ENCODE results near the gene MACROD2. TPM values are rescaled to one million over a fixed set of nuclear protein-coding genes. Genes with fewer than 3 reads are reported as not detected.

MACROD2 gene
- total RNA-seq, 4 donors from 2014 or later = 1.8 to 4.8 (median 2.9) TPM

DNA sequence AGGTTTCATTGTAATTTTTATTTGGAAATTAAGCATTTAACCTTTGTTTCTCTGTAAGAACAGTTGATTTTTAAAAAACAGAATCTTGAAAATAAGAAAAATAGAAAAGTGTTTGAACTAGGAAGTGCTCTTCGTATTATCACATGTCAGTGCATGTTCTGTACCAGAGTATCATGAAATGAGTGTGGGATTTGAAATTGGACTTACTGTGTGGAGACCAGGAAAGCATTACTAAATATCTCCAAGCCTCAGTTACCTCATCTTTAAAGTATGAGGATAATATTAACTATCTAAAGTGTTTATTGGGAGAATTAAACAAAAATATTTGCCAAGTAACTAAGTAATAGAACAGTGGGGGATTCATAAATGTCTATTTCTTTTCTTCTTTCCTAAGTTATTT lies 499.0 kb downstream of the MACROD2 start:
- Histone ChIP-seq H3K36me3 (no peaks in the 10 kb centered on the region), H3K27ac (no peak overlapping the region), H3K4me1 (no peaks in the 10 kb centered on the region), H3K27me3 (no peaks in the 10 kb centered on the region), H3K9me3 (no peaks in the 10 kb centered on the region), H3K4me3 (no peak overlapping the region)
- WGBS, 2 donors = 36 to 48% methylated on average over 1 of the region's 1 CpG
- no peak for DNase-seq
- TF ChIP-seq, protein P1, sequence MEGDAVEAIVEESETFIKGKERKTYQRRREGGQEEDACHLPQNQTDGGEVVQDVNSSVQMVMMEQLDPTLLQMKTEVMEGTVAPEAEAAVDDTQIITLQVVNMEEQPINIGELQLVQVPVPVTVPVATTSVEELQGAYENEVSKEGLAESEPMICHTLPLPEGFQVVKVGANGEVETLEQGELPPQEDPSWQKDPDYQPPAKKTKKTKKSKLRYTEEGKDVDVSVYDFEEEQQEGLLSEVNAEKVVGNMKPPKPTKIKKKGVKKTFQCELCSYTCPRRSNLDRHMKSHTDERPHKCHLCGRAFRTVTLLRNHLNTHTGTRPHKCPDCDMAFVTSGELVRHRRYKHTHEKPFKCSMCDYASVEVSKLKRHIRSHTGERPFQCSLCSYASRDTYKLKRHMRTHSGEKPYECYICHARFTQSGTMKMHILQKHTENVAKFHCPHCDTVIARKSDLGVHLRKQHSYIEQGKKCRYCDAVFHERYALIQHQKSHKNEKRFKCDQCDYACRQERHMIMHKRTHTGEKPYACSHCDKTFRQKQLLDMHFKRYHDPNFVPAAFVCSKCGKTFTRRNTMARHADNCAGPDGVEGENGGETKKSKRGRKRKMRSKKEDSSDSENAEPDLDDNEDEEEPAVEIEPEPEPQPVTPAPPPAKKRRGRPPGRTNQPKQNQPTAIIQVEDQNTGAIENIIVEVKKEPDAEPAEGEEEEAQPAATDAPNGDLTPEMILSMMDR (IDR thresholded peaks at IDR 0.05) = no peak
- no peak for TF ChIP-seq POLR2A (IDR thresholded peaks at IDR 0.05)
- intact Hi-C loops (cut with DNase I) = no loop called here

DNA sequence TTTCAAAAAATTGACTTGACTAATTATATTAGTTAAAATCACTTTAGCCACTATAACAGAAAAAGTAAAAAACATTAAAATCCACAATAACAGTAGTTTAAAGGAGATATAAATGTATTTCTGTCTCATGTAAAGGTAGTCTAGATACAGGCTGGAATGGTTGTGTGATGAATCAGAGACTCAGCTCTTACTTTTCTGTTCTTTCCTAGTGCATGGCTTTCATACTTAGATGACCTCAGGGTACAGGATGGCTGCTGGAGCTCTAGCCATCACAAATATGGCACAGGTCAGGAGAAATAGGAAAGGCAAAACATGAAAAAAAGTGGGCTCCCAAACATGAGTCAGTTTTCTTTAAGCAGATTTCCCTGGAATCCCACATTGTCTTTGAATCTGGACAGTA lies 499.8 kb downstream of the MACROD2 start:
- H3K4me1 ChIP-seq = no peaks in the 10 kb centered on the region
- no peak for DNase-seq

DNA sequence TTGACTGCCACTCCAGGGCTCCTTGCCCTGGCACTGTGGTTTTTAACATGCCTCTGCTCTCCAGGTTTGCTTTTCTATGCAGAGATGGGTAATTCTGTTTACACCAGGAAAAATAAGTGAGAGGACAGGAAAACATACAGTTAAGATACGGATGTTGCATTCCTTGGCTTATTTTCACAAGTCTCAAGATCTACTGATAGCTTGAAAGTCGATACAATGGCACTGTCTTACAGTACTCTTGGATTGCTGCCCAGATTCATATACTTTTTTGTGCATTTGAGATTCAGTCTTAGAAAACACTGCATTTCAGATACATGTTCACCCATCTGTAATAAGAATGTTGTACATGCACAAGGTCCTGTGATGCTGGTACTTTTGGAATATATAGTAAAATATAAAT lies 501.7 kb downstream of the MACROD2 start:
- 50 to 57% methylated on average over 2 of the region's 2 CpGs for WGBS, 2 donors
- TF ChIP-seq, protein P1 (IDR thresholded peaks at IDR 0.05) = no peak
- TF ChIP-seq POLR2A (IDR thresholded peaks at IDR 0.05) = no peak
- no peaks in the 10 kb centered on the region for H3K27me3 ChIP-seq

More for the DNA sequence above, 499.8 kb downstream of the MACROD2 start:
- intact Hi-C loops (cut with DNase I) = no loop called here
- Histone ChIP-seq H3K27me3 (no peaks in the 10 kb centered on the region), H3K36me3 (no peaks in the 10 kb centered on the region), H3K9me3 (no peaks in the 10 kb centered on the region), H3K4me3 (no peak overlapping the region), H3K27ac (no peak overlapping the region)
- TF ChIP-seq, protein P1 (IDR thresholded peaks at IDR 0.05) = no peak
- no peak for TF ChIP-seq POLR2A (IDR thresholded peaks at IDR 0.05)

DNA sequence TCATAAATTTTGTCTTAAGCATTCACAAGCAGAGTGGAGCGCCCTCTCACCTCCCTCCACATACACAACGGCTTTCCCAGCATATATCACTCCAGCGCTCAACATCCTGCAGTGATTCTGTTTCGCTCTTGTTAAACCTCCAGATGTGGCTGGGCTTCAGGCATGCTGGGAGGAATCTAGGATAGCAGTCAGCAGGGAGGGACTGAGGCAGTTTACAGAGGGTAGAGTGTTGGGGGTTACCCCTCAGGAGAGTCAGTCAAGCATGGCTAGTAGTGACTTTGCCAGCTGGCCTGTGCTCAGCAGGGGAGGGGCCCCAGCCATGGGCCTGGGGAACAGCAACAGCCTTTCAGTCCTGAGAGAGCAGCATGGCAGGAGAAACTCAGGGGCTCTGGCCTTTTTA lies 503.5 kb downstream of the MACROD2 start:
- Histone ChIP-seq H3K4me3 (no peak overlapping the region), H3K27ac (no peak overlapping the region), H3K36me3 (no peaks in the 10 kb centered on the region), H3K9me3 (no peaks in the 10 kb centered on the region), H3K4me1 (no peaks in the 10 kb centered on the region), H3K27me3 (no peaks in the 10 kb centered on the region)
- TF ChIP-seq, protein P1 (IDR thresholded peaks at IDR 0.05) = no peak
- TF ChIP-seq POLR2A (IDR thresholded peaks at IDR 0.05) = no peak
- WGBS, 2 donors = 85 to 90% methylated on average over 4 of the region's 4 CpGs
- DNase-seq = no peak
- intact Hi-C loops (cut with DNase I) = no loop called here

More for the DNA sequence above, 501.7 kb downstream of the MACROD2 start:
- intact Hi-C loops (cut with DNase I) = no loop called here
- Histone ChIP-seq H3K27ac (no peak overlapping the region), H3K9me3 (no peaks in the 10 kb centered on the region), H3K36me3 (no peaks in the 10 kb centered on the region), H3K4me3 (no peak overlapping the region), H3K4me1 (no peaks in the 10 kb centered on the region)
- DNase-seq = no peak

DNA sequence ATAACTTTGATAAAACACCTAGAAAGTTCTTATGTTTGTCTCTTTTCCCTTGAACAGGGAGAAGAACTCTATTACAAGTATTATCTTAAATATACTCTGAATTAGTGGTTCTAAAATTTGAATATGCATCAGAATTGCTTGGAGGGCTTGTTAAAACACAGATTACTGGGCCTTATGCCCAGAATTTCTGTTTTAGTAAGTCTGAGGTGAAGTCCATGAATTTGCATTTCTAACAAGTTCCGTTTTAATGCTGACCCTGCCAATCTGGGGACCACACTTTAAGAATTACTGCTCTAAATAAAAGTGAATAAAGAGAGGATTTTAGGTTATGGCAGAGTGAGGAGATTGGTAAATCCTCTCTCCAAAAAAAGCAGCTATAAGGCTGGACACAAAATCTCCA lies 510.2 kb downstream of the MACROD2 start:
- Histone ChIP-seq H3K4me1 (no peaks in the 10 kb centered on the region), H3K36me3 (no peaks in the 10 kb centered on the region), H3K27ac (no peak overlapping the region), H3K9me3 (no peaks in the 10 kb centered on the region), H3K27me3 (no peaks in the 10 kb centered on the region), H3K4me3 (no peak overlapping the region)
- 27 to 33% methylated on average over 1 of the region's 1 CpG for WGBS, 2 donors
- intact Hi-C loops (cut with DNase I) = no loop called here
- DNase-seq = no peak
- TF ChIP-seq POLR2A (IDR thresholded peaks at IDR 0.05) = no peak
- TF ChIP-seq, protein P1 (IDR thresholded peaks at IDR 0.05) = no peak
